ENCODE results near the gene TMEM175.

Gene TMEM175

DNA sequence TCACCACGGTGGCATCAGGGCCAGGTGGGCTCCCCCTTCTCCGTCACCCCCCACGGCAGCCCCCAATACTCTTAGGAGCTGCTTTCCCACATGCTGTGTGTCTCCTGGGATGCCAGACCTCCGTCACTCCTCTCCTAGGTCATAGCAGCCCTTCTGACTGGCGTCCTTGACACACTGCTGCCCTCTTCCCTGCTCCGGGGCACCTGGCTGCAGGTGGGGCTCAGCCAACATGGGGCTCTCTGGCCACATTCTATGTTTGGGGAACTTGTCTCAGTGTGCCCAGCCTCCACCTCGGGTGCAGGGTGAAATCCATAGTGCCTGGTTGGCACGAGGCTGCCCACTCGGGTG is 13.8 kb downstream of the TMEM175 start:
- DNase-seq (ENCODE audit: low read depth in 1 of 2, low spot score in 1 of 2) = no peak

DNA sequence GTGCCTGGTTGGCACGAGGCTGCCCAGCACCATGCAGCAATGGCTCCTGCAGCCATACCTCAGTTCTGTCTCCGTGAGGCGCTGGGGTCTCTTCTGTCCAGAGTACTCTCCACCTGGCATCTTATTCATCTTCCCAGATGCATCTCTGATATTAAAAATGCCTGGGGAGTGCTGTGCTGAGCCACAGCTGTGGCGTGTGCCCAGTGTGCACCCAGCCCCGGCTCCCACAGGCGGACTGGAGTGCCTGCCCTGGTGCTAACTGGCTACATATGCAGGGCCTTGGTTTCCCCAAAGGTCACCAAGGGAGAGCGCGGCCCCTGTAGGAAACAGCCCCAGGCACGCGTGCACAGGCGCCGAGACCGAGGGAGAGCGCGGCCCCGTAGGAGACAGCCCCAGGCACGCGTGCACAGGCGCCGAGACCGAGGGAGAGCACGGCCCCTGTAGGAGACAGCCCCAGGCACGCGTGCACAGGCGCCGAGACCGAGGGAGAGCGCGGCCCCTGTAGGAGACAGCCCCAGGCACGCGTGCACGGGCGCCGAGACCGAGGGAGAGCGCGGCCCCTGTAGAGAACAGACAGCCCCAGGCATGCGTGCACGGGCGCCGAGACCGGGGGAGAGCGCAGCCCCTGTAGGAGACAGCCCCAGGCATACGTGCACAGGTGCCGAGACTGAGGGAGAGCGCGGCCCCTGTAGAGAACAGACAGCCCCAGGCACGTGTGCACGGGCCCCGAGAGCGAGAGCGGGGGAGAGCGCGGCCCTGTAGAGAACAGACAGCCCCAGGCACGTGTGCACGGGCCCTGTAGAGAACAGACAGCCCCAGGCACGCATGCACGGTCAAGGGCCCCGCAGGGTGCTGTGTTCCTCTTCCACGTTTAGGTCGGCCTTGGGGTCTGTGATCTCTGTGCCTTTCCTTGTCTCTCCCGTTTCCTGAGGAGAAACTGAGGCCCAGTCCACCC is 14.5 kb downstream of the TMEM175 start:
- no peak for DNase-seq (ENCODE audit: low read depth in 1 of 2, low spot score in 1 of 2)

DNA sequence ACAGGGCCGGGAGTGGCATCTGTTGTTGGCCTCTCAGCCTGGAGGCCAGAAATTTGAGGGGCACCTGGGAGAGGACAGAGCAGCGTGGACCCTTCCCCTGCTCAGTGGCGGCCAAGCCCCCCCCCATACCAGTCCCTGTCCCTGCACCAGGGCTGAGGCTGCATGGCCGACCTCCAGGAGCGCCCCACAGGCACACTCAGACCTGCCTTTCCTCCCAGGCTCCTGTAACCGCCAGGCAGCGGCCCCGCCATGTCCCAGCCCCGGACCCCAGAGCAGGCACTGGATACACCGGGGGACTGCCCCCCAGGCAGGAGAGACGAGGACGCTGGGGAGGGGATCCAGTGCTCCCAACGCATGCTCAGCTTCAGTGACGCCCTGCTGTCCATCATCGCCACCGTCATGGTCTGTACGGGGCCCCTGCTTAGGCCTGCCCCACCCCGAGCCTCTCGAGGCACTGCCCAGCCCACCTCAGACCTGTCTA is 15.3 kb downstream of the TMEM175 start:
- DNase-seq (ENCODE audit: low read depth in 1 of 2, low spot score in 1 of 2) = no peak

DNA sequence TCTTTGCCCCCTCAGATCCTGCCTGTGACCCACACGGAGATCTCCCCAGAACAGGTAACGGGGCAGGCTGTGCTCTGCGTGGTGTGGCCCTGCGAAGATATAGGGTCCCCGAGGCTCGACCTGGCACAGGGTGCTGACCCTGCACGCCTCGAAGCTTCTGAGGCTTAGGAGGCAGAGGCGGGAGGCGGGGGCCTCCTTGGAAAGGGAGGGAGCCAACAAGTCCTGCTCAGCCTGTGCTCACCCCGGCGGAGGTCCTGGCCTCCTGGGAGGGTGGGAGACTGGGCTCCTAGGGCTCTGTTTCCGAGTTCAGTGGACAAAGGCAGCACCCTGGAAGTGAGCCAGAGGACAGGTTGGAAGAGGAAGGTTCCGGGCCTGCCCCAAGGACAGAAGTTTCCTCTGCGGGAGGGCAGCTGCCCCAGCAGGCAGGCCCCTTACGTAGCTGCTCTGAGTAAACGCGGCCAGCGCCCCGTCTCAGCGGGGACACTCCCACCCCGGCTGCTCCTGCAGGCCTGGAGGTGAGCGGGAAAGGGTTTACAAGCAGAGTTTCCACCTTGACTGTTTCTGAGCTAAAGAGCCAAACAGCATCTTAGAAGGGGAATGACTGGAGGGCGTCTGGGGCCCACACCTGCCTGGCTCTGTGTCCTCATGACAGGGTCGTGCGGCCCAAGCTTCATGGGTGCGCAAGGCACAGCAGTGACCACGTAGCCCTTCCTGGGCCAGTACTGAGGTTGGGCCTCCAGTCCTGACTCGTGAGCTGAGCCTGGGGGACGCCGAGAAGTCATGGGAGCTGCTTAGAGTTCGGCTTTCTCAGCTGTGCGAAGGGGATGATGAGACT is 16.1 kb downstream of the TMEM175 start:
- no peak for DNase-seq (ENCODE audit: low read depth in 1 of 2, low spot score in 1 of 2)

DNA sequence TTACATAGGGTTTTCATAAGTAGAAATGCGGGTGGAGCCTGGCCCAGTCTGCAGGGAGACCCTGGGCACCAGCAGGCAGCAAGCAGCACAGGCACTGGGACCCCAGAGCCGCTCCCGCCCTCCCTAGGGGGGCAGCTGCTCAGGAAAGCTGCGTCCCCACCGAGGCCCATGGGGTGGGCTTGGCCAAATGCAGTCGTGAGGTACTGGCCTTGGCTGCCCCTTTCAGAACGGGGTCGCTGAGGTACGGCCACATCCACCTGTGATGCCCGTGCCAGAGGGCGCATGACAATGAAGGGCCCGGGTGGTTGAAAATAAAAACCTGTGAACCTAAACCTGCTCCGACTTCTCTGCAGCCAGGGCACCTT is 16.7 kb downstream of the TMEM175 start:
- no peak for DNase-seq (ENCODE audit: low read depth in 1 of 2, low spot score in 1 of 2)

DNA sequence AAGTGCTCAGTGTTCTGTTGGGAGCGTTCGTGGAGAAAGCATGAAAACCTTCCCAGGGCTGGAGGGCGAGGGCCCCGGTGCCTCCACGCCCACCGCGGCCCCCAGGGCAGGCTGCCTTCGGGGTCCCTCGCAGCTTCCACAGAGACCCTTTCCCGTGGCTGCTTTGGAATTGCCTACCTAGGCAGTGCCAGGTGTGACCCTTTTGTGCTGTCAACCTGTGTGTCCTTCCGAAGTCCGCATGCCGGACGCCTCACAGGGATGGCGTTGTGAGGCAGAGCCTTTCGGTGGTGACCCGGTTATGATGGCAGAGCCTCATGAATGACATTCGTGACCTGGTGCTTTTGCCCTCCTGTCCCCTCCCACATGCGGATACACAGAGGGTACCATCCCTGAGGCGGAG is 17.4 kb downstream of the TMEM175 start:
- DNase-seq (ENCODE audit: low read depth in 1 of 2, low spot score in 1 of 2) = no peak

DNA sequence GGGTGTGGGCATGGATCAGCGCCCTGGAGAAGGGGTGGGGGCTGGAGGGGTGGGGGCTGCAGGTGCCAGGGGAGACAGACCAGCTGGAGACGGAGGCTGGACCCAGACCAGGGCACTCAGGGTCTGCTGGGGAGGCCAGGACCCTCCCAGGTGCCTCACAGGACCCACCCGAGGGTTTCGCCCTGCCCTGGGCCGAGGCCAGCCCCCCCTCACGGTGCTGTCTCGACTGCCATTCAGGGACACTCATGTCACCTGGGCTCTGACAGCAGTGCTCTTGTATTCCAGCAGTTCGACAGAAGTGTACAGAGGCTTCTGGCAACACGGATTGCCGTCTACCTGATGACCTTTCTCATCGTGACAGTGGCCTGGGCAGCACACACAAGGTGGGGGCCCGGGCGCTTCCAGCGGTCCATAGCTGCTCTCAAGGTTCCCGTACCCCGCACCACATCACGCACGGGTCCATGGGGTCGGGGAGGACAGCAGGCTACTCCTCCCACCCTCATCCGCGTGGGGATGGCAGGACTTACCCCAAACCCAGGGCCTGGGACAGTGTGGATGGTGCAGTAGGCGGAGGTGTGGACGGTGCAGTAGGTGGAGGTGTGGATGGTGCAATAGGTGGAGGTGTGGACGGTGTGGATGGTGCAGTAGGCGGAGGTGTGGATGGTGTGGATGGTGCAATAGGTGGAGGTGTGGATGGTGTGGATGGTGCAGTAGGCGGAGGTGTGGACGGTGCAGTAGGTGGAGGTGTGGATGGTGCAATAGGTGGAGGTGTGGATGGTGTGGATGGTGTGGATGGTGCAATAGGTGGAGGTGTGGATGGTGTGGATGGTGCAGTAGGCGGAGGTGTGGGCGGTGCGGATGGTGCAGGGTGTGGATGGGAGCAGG is 18.1 kb downstream of the TMEM175 start:
- DNase-seq (ENCODE audit: low read depth in 1 of 2, low spot score in 1 of 2) = no peak

DNA sequence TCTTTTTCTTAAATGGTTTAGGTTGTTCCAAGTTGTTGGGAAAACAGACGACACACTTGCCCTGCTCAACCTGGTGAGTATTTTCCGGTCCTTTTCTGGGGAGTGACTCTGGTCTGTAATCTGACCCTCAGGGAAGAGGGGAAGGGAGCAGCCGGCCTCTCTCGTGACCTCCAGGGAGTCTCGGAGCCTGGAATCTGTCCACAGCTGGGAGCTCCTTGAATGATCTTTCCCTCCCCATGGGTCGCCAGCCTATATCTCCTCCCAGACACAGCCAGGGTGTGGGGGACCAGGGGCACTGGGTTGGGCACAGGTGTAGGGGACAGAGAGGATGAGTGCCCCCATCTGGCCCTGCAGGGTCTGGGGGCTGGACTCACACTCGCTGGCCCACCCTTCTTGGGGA is 18.9 kb downstream of the TMEM175 start:
- no peak for DNase-seq (ENCODE audit: low read depth in 1 of 2, low spot score in 1 of 2)

DNA sequence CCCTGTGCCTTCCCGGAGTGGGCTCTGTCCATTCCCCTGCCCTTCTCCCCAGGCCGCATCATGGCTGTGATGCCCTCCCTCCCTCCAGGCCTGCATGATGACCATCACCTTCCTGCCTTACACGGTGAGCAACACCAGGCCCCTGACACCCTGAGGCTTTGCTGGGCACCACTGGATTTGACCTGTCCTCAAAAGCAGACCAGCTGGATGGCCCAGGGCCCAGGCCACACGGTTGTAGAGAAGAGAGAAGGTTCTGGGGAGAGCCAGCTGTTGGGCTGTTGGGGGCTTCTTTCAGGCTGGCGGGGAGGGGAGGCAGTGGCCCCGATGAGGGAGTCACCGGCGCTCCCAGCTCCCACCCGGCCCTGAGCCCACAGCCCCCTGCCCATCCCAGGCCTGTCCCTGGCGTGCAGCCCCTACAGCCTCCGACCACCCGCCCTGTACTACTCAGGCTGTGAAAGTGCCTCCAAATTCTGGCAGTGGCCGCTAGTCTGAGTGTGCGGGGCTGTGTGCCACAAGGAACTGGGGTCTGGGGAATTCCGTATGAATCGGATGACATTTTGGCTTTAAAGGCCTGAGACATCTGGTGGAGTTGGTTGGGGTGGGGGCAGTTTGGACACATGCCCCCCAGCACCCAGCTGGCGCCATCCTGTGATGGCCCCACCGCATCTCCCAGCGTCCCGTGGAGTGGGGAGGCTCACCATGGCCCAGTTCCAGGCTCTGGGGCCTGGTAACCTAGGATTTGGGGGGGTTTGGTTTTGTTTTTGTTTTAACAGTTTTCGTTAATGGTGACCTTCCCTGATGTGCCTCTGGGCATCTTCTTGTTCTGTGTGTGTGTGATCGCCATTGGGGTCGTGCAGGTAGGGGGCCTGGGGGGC is 19.6 kb downstream of the TMEM175 start:
- DNase-seq (ENCODE audit: low read depth in 1 of 2, low spot score in 1 of 2) = no peak

DNA sequence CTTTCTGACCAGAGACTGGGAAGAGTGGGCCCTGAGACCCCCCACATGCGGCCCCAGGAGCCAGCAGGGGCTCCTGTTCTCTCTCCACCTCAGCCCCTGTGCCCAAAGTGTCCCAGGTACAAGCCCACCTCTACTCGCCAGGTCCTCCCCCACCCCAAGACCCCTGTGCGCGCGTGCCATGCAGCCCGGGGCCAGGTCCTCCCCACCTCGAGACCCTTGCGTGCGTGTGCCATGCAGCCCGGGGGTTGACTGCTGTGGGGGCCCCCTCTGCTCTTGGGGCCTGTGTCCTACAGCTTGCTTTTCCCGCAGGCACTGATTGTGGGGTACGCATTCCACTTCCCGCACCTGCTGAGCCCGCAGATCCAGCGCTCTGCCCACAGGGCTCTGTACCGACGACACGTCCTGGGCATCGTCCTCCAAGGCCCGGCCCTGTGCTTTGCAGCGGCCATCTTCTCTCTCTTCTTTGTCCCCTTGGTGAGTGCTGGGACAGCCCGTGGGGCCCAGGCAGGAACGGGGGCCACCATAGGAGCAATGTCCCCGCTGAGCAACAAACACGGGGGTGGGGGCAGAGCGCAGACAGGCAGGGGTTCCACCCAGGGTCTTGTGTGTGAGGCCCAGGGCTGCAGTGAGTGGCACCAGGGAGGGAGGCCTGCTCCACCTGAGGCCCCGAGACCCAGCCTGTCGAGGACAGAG is 20.8 kb downstream of the TMEM175 start:
- DNase-seq (ENCODE audit: low read depth in 1 of 2, low spot score in 1 of 2) = no peak

DNA sequence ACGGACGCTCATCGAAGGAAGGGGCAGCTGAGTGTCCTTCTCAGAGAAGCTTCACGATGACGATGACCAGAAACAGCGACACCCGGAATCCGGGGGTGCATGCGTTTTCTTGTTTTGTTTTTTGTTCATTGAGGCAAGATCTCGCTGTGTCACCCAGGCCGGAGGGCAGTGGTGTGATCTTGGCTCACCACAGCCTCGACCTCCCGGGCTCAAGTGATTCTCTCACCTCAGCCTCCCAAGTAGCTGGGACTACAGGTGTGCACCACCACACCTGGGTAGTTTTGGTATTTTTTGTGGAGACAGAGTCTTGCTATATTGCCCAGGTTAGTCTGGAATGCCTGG is 21.3 kb downstream of the TMEM175 start:
- DNase-seq (ENCODE audit: low read depth in 1 of 2, low spot score in 1 of 2) = no peak

DNA sequence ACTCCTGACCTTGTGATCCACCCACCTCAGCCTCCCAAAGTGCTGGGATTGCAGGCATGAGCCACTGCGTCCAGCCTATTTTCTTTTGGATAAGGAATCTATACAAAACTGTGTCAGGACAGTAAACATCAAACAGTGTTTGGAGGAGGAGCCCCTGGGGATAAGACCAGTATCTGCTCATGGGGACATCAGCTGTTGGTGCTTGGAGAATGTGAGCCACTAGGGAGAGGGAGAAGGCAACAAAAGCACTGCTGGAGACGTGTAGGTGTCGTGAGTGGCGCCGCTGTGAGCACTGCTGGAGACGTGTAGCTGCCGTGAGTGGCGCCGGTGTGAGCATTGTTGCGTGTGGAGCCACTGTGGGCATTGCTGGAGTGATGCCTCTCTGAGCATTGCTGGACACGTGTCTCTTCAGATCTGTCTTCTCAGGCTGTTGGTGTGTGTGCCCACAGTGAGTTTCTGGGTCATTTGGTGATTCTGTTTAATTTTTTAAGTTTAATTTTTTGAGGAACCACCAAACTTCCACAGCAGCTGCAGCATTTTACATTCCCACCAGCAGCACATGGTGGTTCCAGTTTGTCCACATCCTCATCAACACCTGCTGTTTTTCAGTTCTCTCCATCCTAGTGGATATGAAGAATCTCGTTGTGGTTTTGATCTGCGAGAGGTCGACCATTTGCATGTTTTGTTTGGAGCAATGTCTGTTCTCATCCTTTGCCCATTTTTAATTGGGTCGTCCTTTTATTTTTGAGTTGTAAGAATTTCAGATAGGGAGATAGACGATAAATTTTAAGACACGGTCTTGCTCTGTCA is 22.2 kb downstream of the TMEM175 start:
- no peak for DNase-seq (ENCODE audit: low read depth in 1 of 2, low spot score in 1 of 2)

DNA sequence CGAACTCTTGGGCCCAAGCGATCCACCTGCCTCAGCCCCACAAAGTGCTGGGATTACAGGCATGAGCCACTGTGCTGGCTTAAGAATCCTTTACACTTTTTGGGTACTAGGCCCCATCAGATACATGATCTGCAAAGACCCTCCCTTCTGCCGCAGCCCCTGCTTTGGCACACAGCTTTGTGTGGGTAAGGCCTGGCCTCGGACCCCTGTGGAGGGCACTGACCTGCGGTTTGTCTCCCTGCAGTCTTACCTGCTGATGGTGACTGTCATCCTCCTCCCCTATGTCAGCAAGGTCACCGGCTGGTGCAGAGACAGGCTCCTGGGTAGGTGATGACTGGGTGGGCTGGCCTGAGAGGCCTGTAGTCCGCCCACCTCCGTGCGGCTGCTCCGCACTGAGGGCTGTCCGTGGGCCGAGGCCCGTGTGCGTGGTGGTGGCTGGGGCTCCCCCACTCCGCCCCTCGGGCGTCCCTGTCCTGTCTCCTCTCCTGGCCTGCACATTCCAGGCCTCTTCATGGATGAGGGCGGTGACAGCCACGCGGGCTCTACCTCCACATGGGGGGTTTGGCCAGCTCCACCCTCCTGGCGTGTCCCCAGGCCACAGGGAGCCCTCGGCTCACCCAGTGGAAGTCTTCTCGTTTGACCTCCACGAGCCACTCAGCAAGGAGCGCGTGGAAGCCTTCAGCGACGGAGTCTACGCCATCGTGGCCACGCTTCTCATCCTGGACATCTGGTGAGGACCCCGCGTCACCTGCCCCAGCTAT is 23.1 kb downstream of the TMEM175 start:
- no peak for DNase-seq (ENCODE audit: low read depth in 1 of 2, low spot score in 1 of 2)

DNA sequence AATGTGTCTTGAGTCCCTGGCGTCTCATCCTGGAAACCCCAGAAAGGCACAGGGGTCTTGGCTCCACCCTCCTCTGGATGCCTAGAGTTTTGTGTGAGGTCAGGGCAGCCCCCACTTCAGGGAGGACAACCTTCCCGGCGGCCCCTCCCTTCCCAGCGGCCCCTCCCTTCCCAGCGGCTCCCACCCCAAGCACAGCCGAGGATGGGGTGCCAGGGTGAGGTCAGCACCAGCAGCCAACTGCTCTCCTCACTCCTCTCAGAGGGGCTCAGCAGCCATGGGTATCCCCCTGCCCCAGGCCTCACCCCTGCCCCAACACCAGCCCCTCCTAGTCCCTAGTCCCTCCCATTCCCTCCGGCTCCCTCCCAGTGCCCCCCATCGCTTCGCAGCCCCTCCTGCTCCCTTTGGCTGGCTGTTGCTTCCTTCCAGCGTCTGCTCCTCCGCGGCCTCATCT is 23.7 kb downstream of the TMEM175 start:
- DNase-seq (ENCODE audit: low read depth in 1 of 2, low spot score in 1 of 2) = no peak

DNA sequence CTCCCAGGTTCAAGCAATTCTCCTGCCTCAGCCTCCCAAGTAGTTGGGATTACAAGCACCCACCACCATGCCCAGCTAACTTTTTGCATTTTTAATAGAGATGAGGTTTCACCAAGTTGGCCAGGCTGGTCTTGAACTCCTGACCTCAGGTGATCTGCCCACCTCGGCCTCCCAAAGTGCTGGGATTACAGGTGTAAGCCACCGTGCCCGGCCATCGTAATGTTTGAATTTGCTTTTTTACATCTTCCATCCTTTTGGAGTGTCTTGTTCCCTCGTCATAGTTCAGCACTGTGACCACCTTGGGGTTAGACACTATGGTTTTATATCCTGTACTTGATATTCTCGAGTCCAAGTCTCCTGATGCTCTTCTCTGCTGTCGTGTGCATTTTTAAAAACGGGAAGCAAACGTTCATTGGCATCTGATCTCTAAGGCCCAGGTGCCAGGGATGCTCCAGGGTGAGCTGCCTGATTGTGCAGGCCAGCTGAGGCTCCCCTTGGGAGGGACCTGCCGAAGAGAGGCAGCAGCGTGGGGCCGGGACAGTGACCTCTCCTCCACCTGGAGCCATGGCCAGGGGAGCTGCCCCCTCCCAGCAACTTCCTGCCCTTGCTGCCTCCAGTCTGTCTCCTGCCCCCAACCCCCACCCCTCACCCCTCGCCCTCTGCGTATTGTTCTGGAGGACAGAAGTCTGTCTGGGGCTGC is 24.4 kb downstream of the TMEM175 start:
- DNase-seq (ENCODE audit: low read depth in 1 of 2, low spot score in 1 of 2) = no peak

DNA sequence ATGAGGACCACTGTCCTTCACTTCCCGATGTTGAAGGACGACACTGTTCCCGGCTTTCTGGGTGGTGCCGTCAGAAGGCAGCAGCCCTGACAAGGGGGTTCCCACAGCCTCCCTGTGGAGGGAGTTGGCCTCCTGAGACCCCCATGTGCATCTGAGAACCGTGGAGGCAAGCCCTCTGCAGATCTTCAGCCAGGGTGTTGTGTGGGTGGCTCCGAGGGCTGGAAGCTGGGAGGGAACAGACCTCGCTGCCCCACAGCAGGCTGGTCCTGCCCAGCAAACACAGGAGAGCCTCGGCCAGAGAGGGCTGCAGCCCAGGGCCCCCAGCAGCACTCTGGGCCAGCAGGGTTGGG is 24.9 kb downstream of the TMEM175 start:
- DNase-seq (ENCODE audit: low read depth in 1 of 2, low spot score in 1 of 2) = no peak

DNA sequence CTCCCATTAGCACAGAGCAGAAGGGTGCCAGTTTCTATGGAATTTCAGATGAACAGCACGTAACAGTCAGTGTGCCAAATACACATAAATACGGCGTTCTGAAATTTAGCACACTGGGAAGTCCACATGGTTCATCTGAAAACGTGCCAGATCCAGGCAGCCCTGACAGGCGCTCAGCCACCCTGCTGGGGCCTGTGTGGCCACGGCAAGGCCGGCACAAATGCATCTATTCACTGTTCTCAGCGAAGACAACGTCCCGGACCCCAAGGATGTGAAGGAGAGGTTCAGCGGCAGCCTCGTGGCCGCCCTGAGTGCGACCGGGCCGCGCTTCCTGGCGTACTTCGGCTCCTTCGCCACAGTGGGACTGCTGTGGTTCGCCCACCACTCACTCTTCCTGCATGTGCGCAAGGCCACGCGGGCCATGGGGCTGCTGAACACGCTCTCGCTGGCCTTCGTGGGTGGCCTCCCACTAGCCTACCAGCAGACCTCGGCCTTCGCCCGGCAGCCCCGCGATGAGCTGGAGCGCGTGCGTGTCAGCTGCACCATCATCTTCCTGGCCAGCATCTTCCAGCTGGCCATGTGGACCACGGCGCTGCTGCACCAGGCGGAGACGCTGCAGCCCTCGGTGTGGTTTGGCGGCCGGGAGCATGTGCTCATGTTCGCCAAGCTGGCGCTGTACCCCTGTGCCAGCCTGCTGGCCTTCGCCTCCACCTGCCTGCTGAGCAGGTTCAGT is 25.5 kb downstream of the TMEM175 start:
- no peak for DNase-seq (ENCODE audit: low read depth in 1 of 2, low spot score in 1 of 2)
